Measurements from ENCODE around the gene ACTR6. TPM values are rescaled to one million over a fixed set of nuclear protein-coding genes. Genes with fewer than 3 reads are reported as not detected.

ACTR6 gene
- total and polyA plus RNA-seq, 9 of the 15 experiments (the other 6 are each of a cell fraction or from before 2014, with no cell fraction given) = 26.1 to 109 (median 70.9) TPM

DNA sequence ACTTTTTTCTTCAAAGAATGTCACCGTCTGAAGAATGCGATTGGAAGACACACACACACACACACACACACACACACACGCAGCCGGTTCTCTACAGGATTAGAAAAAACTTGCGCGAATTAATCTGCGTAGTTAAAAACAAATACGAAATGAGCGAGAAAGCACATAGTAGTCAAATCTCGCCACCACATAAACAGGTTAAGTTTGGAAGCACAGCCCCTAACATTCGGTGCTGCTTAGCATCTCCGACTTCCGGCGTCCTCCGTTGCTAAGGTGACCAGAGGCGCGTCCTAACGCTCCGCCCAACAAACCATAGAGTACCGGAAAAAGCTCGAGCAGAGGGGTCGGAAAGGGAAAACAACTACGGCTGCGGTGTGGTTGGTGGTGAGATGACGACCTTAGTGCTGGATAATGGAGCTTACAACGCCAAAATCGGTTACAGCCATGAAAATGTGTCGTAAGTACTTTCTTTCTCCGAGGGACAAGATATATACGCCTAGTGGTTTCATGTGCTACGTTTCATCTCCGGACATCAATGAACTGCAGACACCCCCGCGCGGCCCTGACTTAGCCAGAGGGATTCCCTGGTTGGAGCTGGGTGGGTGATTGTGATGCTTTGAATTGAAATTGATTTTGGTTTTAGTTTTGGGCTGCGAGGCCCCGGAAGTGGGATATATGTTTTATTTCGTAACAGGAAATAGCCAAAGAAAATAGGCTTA lies at the start of gene ACTR6 (continued):
- TF ChIP-seq, protein P1, sequence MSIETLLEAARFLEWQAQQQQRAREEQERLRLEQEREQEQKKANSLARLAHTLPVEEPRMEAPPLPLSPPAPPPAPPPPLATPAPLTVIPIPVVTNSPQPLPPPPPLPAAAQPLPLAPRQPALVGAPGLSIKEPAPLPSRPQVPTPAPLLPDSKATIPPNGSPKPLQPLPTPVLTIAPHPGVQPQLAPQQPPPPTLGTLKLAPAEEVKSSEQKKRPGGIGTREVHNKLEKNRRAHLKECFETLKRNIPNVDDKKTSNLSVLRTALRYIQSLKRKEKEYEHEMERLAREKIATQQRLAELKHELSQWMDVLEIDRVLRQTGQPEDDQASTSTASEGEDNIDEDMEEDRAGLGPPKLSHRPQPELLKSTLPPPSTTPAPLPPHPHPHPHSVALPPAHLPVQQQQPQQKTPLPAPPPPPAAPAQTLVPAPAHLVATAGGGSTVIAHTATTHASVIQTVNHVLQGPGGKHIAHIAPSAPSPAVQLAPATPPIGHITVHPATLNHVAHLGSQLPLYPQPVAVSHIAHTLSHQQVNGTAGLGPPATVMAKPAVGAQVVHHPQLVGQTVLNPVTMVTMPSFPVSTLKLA (conservative IDR thresholded peaks at IDR 0.05) = peak; percentile 89 to 94
- TF ChIP-seq TCFL5 (CRISPR knock-in tag; conservative IDR thresholded peaks at IDR 0.05) (no peak), GTF2E2 (tag; IDR thresholded peaks at IDR 0.05) (no peak), ZC3H4 (CRISPR knock-in tag; IDR thresholded peaks at IDR 0.05; ENCODE audit: borderline replicate concordance) (no peak), ZNF696 (CRISPR knock-in tag; conservative IDR thresholded peaks at IDR 0.05) (no peak), ZNF785 (CRISPR knock-in tag; IDR thresholded peaks at IDR 0.05) (no peak), MAFG (tag; conservative IDR thresholded peaks at IDR 0.05) (no peak), ETV5 (CRISPR knock-in tag; IDR thresholded peaks at IDR 0.05; ENCODE audit: low read depth) (peak; percentile 93), HOXB6 (CRISPR knock-in tag; IDR thresholded peaks at IDR 0.05; ENCODE audit: borderline replicate concordance) (no peak), LEF1 (IDR thresholded peaks at IDR 0.05) (no peak)
- TF ChIP-seq, protein P2, sequence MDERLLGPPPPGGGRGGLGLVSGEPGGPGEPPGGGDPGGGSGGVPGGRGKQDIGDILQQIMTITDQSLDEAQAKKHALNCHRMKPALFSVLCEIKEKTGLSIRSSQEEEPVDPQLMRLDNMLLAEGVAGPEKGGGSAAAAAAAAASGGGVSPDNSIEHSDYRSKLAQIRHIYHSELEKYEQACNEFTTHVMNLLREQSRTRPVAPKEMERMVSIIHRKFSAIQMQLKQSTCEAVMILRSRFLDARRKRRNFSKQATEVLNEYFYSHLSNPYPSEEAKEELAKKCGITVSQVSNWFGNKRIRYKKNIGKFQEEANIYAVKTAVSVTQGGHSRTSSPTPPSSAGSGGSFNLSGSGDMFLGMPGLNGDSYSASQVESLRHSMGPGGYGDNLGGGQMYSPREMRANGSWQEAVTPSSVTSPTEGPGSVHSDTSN (CRISPR knock-in tag; IDR thresholded peaks at IDR 0.05; ENCODE audit: low read depth) = no peak
- TF ChIP-seq, protein P2 (tag; conservative IDR thresholded peaks at IDR 0.05; ENCODE audit: low read depth) = no peak
- TF ChIP-seq, protein P3, sequence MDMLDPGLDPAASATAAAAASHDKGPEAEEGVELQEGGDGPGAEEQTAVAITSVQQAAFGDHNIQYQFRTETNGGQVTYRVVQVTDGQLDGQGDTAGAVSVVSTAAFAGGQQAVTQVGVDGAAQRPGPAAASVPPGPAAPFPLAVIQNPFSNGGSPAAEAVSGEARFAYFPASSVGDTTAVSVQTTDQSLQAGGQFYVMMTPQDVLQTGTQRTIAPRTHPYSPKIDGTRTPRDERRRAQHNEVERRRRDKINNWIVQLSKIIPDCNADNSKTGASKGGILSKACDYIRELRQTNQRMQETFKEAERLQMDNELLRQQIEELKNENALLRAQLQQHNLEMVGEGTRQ (CRISPR knock-in tag; IDR thresholded peaks at IDR 0.05) = no peak
- TF ChIP-seq, protein P4, sequence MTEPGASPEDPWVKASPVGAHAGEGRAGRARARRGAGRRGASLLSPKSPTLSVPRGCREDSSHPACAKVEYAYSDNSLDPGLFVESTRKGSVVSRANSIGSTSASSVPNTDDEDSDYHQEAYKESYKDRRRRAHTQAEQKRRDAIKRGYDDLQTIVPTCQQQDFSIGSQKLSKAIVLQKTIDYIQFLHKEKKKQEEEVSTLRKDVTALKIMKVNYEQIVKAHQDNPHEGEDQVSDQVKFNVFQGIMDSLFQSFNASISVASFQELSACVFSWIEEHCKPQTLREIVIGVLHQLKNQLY (CRISPR knock-in tag; conservative IDR thresholded peaks at IDR 0.05) = no peak
- TF ChIP-seq, protein P5, sequence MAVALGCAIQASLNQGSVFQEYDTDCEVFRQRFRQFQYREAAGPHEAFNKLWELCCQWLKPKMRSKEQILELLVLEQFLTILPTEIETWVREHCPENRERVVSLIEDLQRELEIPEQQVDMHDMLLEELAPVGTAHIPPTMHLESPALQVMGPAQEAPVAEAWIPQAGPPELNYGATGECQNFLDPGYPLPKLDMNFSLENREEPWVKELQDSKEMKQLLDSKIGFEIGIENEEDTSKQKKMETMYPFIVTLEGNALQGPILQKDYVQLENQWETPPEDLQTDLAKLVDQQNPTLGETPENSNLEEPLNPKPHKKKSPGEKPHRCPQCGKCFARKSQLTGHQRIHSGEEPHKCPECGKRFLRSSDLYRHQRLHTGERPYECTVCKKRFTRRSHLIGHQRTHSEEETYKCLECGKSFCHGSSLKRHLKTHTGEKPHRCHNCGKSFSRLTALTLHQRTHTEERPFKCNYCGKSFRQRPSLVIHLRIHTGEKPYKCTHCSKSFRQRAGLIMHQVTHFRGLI (CRISPR knock-in tag; IDR thresholded peaks at IDR 0.05) = no peak
- TF ChIP-seq, protein P6, sequence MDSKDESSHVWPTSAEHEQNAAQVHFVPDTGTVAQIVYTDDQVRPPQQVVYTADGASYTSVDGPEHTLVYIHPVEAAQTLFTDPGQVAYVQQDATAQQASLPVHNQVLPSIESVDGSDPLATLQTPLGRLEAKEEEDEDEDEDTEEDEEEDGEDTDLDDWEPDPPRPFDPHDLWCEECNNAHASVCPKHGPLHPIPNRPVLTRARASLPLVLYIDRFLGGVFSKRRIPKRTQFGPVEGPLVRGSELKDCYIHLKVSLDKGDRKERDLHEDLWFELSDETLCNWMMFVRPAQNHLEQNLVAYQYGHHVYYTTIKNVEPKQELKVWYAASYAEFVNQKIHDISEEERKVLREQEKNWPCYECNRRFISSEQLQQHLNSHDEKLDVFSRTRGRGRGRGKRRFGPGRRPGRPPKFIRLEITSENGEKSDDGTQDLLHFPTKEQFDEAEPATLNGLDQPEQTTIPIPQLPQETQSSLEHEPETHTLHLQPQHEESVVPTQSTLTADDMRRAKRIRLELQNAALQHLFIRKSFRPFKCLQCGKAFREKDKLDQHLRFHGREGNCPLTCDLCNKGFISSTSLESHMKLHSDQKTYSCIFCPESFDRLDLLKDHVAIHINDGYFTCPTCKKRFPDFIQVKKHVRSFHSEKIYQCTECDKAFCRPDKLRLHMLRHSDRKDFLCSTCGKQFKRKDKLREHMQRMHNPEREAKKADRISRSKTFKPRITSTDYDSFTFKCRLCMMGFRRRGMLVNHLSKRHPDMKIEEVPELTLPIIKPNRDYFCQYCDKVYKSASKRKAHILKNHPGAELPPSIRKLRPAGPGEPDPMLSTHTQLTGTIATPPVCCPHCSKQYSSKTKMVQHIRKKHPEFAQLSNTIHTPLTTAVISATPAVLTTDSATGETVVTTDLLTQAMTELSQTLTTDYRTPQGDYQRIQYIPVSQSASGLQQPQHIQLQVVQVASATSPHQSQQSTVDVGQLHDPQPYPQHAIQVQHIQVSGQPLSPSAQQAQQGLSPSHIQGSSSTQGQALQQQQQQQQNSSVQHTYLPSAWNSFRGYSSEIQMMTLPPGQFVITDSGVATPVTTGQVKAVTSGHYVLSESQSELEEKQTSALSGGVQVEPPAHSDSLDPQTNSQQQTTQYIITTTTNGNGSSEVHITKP (IDR thresholded peaks at IDR 0.05; ENCODE audit: partially characterized antibody) = peak; percentile 80

Data from K562 (cell line).